Spleen (tissue), 7 donors: ENCODE results near the gene TDRD7.

ENCODE experiments used
- CTCF ChIP-seq, 11 experiments: fragments of 200-600 bp in 7 of 11; fragments of 450-650 bp in 4 of 11; sonication (generic) in 4 of 11; IDR thresholded peaks in 8 of 11; conservative IDR thresholded peaks in 3 of 11; 1 replicate in 7 of 11; 2 replicates in 4 of 11; pipeline versions ENCODE4 v1.4.0 to v1.8.0; 2016 to 2021; ENCODE audit warnings: antibody characterized with exemption in 11 of 11, inconsistent platforms in 4 of 11, mild to moderate bottlenecking in 1 of 11
- POLR2A ChIP-seq, 3 donors: fragments of 450-650 bp; IDR thresholded peaks; one replicate each; pipeline ENCODE4 v1.5.1; 2017; ENCODE audit warnings: antibody characterized with exemption in 3 of 3, mild to moderate bottlenecking in 1 of 3
- POLR2AphosphoS5 ChIP-seq, 3 donors: sonication (generic); formaldehyde crosslinking; IDR thresholded peaks; one replicate each; pipeline ENCODE4 v1.5.1; 2017; ENCODE audit warnings: antibody characterized with exemption in 3 of 3
- donor health status: DM: no; HTN: no; CAD: no; lungs with moderate emphysema.
- donor health status: DM: no; HTN: no; CAD: no.
- donor health status: DM: no; HTN: no; CAD: no.

- TF ChIP-seq POLR2AphosphoS5 (IDR thresholded peaks at IDR 0.05) (no peak), CTCF (IDR thresholded peaks at IDR 0.05 in 8 of 11, conservative IDR thresholded peaks at IDR 0.05 in 3 of 11) (no peak), POLR2A (IDR thresholded peaks at IDR 0.05) (no peak)
These were observed 29.8 kb downstream of the TDRD7 start for GRCh38 chr9:97441729-97442128.
